GM12864 (cell line): Measurements from ENCODE around the gene KIF5A.
"Not testable (repeated sequence)": the region's sequence is repeated elsewhere in the genome, so short reads cannot be mapped to it uniquely, and the experiment has no call there.

Experiments used
- DNase-seq: peaks from one replicate; pipeline ENCODE4 v3.0.0-alpha.2; 2011; ENCODE audit warnings: low read depth
- H3K4me3 ChIP-seq: 2 replicates; pipeline ENCODE4 v1.5.1; 2011; ENCODE audit warnings: mild to moderate bottlenecking, low read depth, low read length, control low read depth
- CTCF ChIP-seq: IDR thresholded peaks from 2 replicates; pipeline ENCODE4 v1.5.1; 2011; ENCODE audit warnings: low read depth, mild to moderate bottlenecking, moderate library complexity, low read length, control low read depth, inconsistent platforms; ENCODE audit errors: missing control alignments

KIF5A gene

GRCh38 chr12:57563358-57563757 is 13.5 kb downstream of the KIF5A start:
- no peak for TF ChIP-seq CTCF
- DNase-seq = no peak
- H3K4me3 ChIP-seq = no peak overlapping the region

- no peak overlapping the region for H3K4me3 ChIP-seq
- no peak for TF ChIP-seq CTCF
- DNase-seq = no peak
Measured at GRCh38 chr12:57564178-57564740, 14.4 kb downstream of the KIF5A start.

GRCh38 chr12:57568838-57569237 is 19.0 kb downstream of the KIF5A start:
- DNase-seq = no peak
- H3K4me3 ChIP-seq = no peak overlapping the region
- no peak for TF ChIP-seq CTCF

- TF ChIP-seq CTCF = no peak
- DNase-seq = no peak
- H3K4me3 ChIP-seq = no peak overlapping the region
Measured at GRCh38 chr12:57569858-57570257, 20.0 kb downstream of the KIF5A start.

GRCh38 chr12:57570438-57570837 is 20.6 kb downstream of the KIF5A start:
- H3K4me3 ChIP-seq, DNase-seq: not testable (repeated sequence)

GRCh38 chr12:57571926-57572762 is 22.3 kb downstream of the KIF5A start:
- TF ChIP-seq CTCF = no peak
- no peak for DNase-seq
- no peak overlapping the region for H3K4me3 ChIP-seq

GRCh38 chr12:57574795-57575194 is 25.0 kb downstream of the KIF5A start:
- no peak overlapping the region for H3K4me3 ChIP-seq
- no peak for DNase-seq
- TF ChIP-seq CTCF = no peak
